ENCODE results near the gene PTEN.
"Not testable (repeated sequence)": the region's sequence is repeated elsewhere in the genome, so short reads cannot be mapped to it uniquely, and the experiment has no call there.

Gene PTEN

DNA sequence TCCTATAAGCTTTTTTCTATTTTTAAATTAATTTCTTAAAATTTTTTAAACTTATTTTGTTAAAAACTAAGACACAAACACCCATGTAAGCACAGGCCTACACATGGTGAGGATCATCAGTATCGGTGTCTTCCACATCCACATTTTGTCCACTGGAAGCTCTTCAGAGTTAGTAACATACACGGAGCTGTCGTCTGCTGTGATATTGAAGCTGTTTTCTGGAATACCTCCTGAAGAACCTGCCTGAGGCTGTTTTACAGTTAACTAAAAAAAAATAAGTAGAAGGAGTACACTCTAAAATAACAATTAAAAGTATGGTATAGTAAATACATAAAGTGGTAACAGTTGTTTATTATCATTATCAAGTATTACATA lies 17.8 kb upstream of the PTEN start:
- no peak for DNase-seq (ENCODE audit: low read depth in 2 of 2, low spot score in 1 of 2)

DNA sequence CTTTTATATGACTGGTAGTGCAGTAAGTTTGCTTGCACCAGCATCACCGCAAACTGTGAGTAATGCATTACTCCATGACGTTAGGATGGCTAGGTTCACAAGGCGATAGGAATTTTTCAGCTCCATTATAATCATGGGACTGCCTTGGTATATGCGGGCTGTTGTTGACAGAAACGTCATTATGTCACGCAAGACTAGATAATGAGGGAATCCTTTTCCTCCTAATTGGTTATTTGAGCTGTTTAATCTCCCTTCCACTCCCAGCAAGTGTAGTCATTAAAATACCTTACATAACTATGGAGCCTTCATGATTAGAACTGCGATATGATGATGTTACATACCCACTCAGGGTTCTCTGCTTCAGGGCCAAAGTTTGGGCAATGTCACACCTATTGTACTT lies 17.4 kb upstream of the PTEN start:
- DNase-seq (ENCODE audit: low read depth in 2 of 2, low spot score in 1 of 2) = no peak

DNA sequence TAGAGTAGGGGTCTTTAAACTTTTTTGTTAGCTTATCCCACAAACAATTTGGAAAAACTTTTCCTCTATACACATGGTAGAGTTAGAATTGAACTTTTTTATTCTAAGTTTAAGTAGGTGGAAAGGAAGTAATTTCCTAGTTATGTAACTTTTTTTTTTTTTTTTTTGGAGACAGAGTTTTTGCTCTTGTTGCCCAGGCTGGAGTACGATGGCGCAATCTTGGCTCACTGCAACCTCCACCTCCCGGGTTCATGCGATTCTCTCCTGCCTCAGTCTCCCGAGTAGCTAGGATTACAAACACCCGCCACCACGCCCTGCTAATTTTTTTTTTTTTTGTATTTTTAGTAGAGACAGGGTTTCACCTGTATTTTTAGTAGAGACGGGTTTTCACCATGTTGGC lies 16.7 kb upstream of the PTEN start:
- DNase-seq (ENCODE audit: low read depth in 2 of 2, low spot score in 1 of 2) = not testable (repeated sequence)

DNA sequence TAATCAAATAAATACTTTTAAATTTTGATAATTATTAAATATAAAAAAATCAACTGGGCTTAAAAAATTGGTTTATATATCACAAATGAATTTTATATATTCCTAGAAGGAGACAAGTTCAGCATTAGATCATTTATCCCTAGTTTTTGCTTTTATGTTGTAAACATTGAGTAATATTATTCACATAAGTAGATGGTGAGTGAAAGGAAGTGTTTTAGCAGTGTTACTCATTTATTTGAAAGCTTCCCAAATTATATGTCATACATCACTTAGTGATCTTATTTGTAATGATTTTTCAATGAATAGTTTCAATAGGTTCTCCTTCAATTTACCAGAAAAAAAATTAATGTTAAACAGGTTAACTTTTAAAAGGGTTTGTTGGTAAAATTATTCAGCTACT lies 15.9 kb upstream of the PTEN start:
- no peak for DNase-seq (ENCODE audit: low read depth in 2 of 2, low spot score in 1 of 2)

DNA sequence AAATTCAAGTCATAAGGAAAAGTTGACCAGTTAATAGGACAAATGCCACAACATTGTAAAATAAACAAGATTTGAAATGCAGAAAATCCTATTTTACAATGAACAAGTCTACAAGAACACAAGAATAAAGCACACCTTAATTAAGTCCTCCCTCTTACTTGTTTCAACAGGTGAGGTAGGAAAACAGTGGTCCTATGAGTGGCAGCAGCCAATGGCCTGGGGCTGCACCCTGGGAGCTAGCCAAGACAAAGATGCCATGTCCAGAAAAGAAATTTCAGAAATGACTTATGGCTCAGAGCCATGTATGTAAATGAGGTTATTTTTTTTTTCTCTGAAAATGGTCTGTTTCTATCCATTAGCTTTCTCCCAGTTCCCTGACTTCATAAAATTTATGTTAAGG lies 14.4 kb upstream of the PTEN start:
- no peak for DNase-seq (ENCODE audit: low read depth in 2 of 2, low spot score in 1 of 2)

DNA sequence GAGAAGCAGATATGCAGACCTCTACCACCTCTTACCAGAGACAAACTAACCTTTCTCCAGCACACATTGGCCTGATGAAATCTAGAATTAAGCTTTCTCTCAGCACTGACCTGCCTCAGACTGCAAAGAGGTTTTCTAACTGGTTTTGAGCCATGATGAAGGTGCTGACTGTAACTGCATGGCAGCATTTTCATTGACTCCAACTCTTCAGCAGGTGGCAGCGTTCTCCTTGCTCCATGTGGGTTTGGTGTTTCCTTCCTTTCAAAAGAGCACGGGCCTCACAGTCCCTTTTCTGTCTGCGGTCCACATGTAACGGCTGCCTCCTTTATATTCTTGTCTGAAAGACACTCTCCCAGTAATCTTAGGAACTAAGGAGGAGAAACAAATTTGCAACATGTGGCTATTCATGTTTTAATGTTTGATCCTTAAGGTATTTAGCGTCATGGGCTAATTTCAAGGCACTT lies 12.7 kb upstream of the PTEN start:
- DNase-seq (ENCODE audit: low read depth in 2 of 2, low spot score in 1 of 2) = peak in 1 of 2 donors; percentile 6

DNA sequence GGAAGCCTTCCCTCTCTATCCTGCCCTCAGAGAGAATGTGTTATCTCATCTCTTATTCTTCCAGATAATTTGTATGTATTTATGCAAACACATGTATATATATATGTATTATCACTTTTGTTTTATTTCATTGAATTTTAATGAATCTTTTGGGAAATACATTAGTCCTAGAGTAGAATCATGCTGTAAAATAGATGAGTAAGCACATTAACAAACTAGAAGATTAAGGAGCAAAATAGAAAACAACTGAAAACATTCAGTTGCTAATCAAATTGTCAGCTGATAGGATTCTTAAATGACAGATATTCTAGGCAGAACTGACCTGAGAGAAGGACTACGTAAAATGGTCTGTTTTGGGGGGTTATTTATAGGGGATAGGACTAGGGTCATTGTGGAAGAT lies 11.3 kb upstream of the PTEN start:
- no peak for DNase-seq (ENCODE audit: low read depth in 2 of 2, low spot score in 1 of 2)

DNA sequence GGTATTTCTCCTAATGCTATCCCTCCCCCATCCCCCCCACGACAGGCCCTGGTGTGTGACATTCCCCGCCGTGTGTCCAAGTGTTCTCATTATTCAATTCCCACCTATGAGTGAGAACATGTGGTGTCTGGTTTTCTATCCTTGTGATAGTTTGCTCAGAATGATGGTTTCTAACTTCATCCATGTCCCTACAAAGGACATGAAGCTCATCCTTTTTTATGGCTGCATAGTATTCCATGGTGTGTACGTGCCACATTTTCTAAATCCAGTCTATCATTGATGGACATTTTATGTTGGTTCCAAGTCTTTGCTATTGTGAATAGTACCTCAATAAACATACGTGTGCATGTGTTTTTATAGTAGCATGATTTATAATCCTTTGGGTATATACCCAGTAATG lies 8.2 kb upstream of the PTEN start:
- DNase-seq (ENCODE audit: low read depth in 2 of 2, low spot score in 1 of 2) = not testable (repeated sequence)

DNA sequence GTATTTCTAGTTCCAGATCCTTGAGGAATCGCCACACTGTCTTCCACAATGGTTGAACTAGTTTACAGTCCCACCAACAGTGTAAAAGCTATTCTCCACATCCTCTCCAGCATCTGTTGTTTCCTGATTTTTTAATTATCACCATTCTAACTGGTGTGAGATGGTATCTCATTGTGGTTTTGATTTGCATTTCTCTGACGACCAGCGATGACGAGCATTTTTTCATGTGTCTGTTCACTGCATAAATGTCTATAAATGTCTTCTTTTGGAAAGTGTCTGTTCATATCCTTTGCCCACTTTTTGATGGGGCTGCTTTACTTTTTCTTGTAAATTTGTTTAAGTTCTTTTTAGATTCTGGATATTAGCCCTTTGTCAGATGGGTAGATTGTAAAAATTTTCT lies 7.8 kb upstream of the PTEN start:
- DNase-seq (ENCODE audit: low read depth in 2 of 2, low spot score in 1 of 2) = not testable (repeated sequence)

DNA sequence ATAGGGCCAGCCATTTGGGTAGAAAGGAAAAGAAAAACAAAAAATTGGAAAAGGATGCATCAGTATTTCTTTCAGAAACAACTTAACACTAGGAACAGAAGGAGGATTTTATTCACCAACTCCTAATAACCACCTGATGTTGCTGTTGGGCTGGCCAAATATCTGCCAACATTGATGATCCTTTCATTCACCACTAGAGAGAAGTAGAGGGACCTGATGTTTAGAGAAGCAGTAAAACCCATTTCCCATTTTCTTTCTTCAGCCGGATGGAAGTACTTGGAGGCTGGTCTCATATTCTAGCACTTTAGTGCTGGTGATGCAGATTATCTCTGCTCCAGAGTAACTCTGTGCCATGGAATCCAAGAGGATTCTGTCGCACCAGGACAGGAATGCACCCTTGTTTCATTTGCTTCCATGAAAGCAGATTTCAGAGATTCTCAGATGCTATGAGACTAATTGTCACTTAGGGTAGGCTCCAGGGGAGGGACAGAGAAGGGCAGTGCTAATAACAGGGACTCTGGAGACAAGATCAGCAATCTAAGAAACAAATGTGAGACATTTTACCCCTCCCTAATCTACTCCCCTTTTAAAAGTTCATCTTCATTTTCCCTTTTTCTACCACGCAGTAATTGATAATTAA lies 3.1 kb upstream of the PTEN start:
- DNase-seq (ENCODE audit: low read depth in 2 of 2, low spot score in 1 of 2) = no peak

DNA sequence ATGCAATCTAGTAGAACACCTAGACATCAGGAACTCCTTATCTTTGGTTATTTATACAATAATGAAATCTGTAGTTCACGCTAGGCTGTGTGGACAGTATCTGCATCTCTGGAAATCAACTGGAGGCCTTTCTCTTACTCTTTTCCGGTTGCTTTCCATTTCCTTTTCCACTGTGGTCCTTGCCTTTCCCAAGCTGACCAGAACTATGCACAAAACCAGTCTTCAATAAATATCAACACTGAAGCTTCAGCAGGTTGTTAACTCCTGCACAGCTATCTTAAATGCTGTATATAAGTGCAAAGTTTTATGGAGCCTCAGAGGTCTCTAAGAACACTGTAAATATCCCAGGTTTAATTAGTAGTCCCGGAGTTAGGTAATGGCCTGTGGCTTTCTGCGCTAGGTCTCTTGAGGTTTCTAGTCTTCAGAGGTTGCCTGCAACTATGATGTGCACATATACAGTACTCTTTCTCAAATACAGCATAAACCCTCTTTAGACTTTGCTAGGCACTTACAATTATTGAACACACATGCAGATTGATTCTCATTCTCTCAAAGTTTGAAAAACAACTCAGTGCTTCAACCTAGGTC lies 2.5 kb upstream of the PTEN start:
- DNase-seq (ENCODE audit: low read depth in 2 of 2, low spot score in 1 of 2) = no peak

DNA sequence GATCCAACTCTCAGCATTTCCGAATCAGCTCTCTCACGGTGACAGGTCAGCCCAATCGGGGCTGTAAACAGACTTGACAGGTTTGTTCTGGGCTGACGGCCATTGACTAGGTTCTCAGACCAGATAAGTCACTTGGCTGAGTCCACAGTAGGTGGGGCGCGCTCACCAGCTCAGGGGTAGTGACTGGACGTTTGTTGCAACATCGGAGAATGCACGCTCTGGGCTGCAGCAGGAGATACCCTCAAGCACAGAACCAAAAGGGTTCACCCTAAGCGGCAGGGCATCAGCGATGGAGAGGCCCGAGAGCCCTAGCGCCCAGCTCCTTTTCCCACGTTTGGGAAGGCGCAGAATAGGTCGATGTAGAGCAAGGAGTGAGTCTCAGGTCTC lies 1.9 kb upstream of the PTEN start:
- DNase-seq (ENCODE audit: low read depth in 2 of 2, low spot score in 1 of 2) = no peak

DNA sequence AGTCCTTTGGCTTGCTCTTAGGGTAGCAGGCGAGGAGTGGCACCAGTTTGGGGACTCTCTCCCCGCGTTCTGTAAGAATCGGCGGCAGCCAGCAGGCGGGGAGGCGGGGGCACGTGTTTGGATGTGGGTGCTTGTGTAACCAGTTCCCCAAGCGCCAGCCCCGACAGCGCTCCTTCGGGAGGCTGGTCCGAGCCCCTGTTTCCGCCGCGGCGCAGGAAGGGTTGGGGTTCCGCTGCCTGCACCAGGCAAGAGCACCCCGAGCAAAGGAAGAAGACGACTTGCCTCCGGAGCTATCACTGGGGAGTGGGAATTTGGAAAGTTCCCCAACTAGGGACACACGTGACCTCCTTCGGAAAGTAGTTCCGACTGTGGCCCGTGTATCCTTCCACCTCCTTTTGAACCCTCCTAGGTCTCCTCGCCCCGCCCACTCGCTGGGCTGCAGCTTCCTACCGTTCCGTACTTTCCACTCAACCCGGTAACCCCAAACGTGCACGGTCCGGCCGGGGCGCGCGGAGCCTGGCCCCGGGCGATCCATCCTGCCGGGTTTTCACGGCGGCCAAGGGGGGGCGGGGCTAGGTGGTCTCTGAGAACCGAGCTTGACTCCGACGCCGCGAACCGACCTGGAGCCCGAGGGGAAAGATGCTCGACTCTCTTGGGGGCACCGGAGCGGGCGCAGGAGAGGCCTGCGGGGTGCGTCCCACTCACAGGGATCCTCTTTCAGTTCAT lies 1.3 kb upstream of the PTEN start:
- peak; percentile 81 to 90 for DNase-seq (ENCODE audit: low read depth in 2 of 2, low spot score in 1 of 2)

DNA sequence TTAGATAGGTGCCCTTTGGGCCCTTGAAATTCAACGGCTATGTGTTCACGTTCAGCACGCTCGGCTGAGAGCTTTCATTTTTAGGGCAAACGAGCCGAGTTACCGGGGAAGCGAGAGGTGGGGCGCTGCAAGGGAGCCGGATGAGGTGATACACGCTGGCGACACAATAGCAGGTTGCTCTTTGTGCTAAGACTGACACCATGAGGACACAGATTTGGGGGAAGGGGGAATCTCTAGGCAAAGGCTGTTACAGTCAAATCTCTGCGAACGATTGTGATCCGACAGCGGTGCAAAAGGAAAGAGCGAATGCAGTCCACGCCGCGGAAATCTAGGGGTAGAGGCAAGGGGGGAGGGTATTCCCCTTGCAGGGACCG lies 759 bp upstream of the PTEN start:
- no peak for DNase-seq (ENCODE audit: low read depth in 2 of 2, low spot score in 1 of 2)

DNA sequence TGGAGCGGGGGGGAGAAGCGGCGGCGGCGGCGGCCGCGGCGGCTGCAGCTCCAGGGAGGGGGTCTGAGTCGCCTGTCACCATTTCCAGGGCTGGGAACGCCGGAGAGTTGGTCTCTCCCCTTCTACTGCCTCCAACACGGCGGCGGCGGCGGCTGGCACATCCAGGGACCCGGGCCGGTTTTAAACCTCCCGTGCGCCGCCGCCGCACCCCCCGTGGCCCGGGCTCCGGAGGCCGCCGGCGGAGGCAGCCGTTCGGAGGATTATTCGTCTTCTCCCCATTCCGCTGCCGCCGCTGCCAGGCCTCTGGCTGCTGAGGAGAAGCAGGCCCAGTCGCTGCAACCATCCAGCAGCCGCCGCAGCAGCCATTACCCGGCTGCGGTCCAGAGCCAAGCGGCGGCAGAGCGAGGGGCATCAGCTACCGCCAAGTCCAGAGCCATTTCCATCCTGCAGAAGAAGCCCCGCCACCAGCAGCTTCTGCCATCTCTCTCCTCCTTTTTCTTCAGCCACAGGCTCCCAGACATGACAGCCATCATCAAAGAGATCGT lies 598 bp downstream of the PTEN start:
- not testable (repeated sequence) for DNase-seq (ENCODE audit: low read depth in 2 of 2, low spot score in 1 of 2)

DNA sequence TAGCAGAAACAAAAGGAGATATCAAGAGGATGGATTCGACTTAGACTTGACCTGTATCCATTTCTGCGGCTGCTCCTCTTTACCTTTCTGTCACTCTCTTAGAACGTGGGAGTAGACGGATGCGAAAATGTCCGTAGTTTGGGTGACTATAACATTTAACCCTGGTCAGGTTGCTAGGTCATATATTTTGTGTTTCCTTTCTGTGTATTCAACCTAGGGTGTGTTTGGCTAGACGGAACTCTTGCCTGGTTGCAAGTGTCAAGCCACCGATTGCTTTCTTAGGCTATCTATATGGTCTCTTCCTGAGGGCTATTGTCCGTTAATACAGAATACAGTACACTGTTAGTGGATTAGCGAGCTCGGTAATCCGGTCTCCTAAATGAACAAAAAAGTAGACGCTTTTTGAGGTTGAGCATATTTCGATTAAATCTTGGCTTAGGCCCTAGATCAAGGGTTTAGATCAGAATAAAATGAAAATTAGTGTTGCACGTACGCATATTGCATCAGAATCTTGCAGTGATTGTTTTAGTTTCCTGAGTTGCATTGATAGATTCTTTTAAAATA lies 1.2 kb downstream of the PTEN start:
- no peak for DNase-seq (ENCODE audit: low read depth in 2 of 2, low spot score in 1 of 2)

DNA sequence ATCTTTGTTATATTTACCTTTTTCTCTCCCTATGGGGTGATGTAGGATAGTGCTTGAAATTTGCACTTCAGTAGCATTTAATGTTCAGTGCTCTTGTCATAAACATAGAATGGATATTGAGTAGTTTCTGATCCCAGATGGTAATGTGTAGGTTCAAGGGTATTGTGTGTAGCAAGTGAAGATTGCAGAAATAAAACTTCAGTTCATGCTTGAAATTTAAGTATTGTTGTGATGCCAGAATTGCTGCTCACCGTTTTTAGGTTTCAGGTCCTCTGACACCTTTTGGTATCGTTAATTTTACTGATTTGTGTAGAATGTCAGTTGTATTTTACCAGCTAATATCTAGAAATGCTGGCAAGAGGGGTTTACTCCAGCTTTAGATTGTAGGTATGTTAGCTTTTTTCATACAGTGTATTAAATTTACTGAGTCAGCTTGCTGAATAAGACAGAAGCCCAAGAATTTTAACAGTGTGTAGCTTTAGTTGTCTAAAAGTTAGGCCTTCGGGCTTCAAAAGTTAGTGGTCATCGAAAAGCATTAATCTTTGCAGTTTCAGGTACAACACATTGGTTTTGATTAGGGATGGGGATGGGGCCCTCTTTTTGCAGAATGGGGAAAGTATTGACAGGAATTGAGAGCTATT lies 1.9 kb downstream of the PTEN start:
- DNase-seq (ENCODE audit: low read depth in 2 of 2, low spot score in 1 of 2) = no peak

DNA sequence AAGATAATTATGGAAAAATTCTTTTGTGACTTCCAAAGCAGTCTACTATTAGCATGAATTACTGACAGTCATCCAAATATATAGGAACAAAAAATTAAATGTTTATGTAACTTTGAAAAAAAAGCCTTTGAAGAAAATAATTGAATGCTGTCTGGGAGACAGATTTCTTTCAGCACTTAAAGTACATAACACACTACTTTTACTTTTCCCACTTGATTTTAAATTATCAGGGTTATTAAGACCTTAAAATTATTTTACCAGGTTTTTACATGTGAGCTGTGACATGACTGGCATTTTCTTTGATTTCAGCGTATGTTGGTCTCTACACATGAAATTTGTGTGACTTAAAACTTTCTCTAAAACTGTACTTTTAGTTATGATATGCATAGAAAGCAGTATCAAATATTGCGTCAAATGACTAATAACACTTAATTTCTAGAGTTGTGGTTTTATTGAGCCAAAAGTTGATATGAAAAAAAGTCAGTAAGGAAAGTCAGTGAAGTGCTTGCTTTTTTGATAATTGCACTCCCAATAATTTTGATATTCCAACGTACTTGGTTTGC lies 3.1 kb downstream of the PTEN start:
- no peak for DNase-seq (ENCODE audit: low read depth in 2 of 2, low spot score in 1 of 2)

DNA sequence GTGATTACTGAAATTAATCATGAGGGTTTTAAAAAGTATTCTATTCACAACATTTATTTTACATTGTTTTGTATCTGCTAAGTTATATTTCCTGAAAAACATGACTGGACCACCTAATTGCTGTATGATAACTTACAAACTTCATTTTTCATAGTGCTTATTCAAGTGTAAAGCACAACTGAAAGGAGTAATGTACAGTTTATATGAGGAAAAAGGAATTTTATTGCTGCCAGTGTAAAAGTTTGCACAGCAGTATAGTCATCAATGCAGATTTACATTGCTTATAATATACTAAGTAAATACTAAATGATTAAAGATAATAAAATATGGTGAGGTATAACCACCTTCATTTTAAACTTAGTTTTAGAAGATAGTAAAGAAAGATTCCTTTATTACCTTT lies 4.0 kb downstream of the PTEN start:
- no peak for DNase-seq (ENCODE audit: low read depth in 2 of 2, low spot score in 1 of 2)

DNA sequence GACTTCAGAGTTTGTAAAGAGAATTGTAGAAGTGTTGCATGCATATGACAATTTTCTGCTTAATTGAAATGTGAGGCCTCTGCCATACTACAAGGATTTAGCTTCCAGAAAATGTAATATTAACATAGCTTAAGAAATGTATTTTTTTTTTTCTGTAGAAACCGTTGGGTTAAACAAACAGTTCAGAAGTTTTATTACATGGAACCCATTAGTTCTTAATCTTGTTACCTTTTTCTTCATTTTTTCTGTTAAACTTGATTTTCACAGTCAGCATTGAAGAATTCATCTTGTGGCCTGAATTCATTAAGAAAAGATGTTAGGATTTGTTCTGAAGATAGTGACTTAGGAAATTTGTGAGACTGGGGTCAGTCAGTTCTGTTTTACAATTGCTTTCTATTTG lies 4.9 kb downstream of the PTEN start:
- DNase-seq (ENCODE audit: low read depth in 2 of 2, low spot score in 1 of 2) = no peak

DNA sequence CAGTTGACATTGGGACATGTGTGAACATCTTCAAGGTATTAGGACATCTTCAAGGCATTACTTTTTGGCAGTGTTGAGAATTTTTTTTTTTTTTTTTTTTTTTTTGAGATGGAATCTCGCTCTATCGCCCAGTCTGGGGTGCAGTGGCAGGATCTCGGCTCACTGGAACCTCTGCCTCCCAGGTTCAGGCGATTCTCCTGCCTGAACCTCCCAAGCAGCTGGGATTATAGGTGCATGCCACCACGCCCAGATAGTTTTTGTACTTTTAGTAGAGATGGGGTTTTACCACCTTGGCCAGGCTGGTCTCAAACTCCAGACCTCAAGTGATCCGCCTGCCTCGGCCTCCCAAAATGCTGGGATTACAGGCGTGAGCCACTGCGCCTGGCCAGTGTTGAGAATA lies 5.7 kb downstream of the PTEN start:
- DNase-seq (ENCODE audit: low read depth in 2 of 2, low spot score in 1 of 2) = not testable (repeated sequence)
